PC-9 (cell line): ENCODE data around the gene METTL9. TPM values are rescaled to one million over a fixed set of nuclear protein-coding genes. Genes with fewer than 3 reads are reported as not detected.
"Not testable (repeated sequence)": the region's sequence is repeated elsewhere in the genome, so short reads cannot be mapped to it uniquely, and the experiment has no call there.

ENCODE experiments used
- BruUV-seq: library from RNA; stranded (reverse); fragments of 400-500 nt; replicated peaks from 2 replicates; lab custom pipeline; 2021; lab: Mats Ljungman, UMichigan
- CTCF ChIA-PET: fragments of 300-600 bp; sonication (Branson Sonifier 250); formaldehyde crosslinking; loops from one replicate; lab custom pipeline; 2022; ENCODE audit warnings: antibody characterized with exemption; lab: Charles Lee
- POLR2A ChIA-PET: fragments of 300-600 bp; sonication (Branson Sonifier 250); formaldehyde crosslinking; loops from one replicate; lab custom pipeline; 2022; ENCODE audit warnings: antibody characterized with exemption; ENCODE audit not compliant: unreplicated experiment; lab: Charles Lee
- DNase-seq, 2 experiments: peaks; one replicate each; pipeline versions ENCODE4 v3.0.0 to v3.0.0-alpha.2; 2015 to 2022; ENCODE audit warnings: mixed read lengths in 1 of 2
- H2AFZ ChIP-seq: fragments of 200-600 bp; sonication (generic); 2 replicates; pipeline ENCODE4 v1.8.1; 2017; ENCODE audit warnings: antibody characterized with exemption
- H3F3A ChIP-seq: fragments of 200-600 bp; sonication (generic); 2 replicates; pipeline ENCODE4 v1.8.1; 2017; ENCODE audit warnings: antibody characterized with exemption, mild to moderate bottlenecking, low read depth; ENCODE audit not compliant: insufficient read depth
- H3K27ac ChIP-seq: fragments of 200-600 bp; sonication (generic); 2 replicates; pipeline ENCODE4 v1.6.1; 2016; ENCODE audit warnings: mixed run types
- H3K27me3 ChIP-seq: fragments of 200-600 bp; sonication (generic); 2 replicates; pipeline ENCODE4 v1.6.1; 2016; ENCODE audit warnings: low read depth, mixed run types; ENCODE audit not compliant: insufficient read depth
- H3K36me3 ChIP-seq: fragments of 200-600 bp; sonication (generic); 2 replicates; pipeline ENCODE4 v1.6.1; 2016; ENCODE audit warnings: low read depth, mixed run types
- H3K4me1 ChIP-seq: fragments of 200-600 bp; sonication (generic); replicated peaks from 2 replicates; pipeline ENCODE4 v1.6.1; 2016; ENCODE audit warnings: mixed run types; ENCODE audit not compliant: insufficient read depth
- H3K4me2 ChIP-seq: fragments of 200-600 bp; sonication (generic); 2 replicates; pipeline ENCODE4 v1.6.1; 2017; ENCODE audit warnings: mixed run types
- H3K4me3 ChIP-seq: fragments of 200-600 bp; sonication (generic); 2 replicates; pipeline ENCODE4 v1.6.1; 2016; ENCODE audit warnings: mixed run types
- H3K79me2 ChIP-seq: fragments of 200-600 bp; sonication (generic); 2 replicates; pipeline ENCODE4 v1.6.1; 2017; ENCODE audit warnings: low read depth, mixed run types
- H3K9me2 ChIP-seq: fragments of 200-600 bp; sonication (generic); 2 replicates; pipeline ENCODE4 v1.8.1; 2017; ENCODE audit warnings: mild to moderate bottlenecking; ENCODE audit not compliant: insufficient read depth
- H3K9me3 ChIP-seq: fragments of 200-600 bp; sonication (generic); 2 replicates; pipeline ENCODE4 v1.8.1; 2016; ENCODE audit warnings: low read depth; ENCODE audit not compliant: insufficient read depth
- H4K20me1 ChIP-seq: fragments of 200-600 bp; sonication (generic); 2 replicates; pipeline ENCODE4 v1.8.1; 2017; ENCODE audit not compliant: insufficient read depth
- EZH2 ChIP-seq: fragments of 200-600 bp; sonication (generic); IDR thresholded peaks from 2 replicates; pipeline ENCODE4 v1.8.0; 2017; ENCODE audit warnings: antibody characterized with exemption, low read depth
- intact Hi-C: fragments of 100-400 bp; cut with micrococcal nuclease; formaldehyde crosslinking; loops from one replicate; pipeline ENCODE4 v1.10.0; 2022; ENCODE audit not compliant: unreplicated experiment
- total RNA-seq: library from RNA; stranded (reverse); gene quantifications from 2 replicates; pipeline ENCODE4 v1.2.3, GENCODE V29; 2021
- TF ChIP-seq, protein P1 (sequence below): fragments of 200-600 bp; sonication (generic); conservative IDR thresholded peaks from 2 replicates; pipeline ENCODE4 v1.6.1; 2017; ENCODE audit warnings: mixed run types, antibody characterized with exemption, mild to moderate bottlenecking, moderate library complexity

The METTL9 gene
- total RNA-seq, 1 experiment from 2014 or later = 136 TPM

DNA sequence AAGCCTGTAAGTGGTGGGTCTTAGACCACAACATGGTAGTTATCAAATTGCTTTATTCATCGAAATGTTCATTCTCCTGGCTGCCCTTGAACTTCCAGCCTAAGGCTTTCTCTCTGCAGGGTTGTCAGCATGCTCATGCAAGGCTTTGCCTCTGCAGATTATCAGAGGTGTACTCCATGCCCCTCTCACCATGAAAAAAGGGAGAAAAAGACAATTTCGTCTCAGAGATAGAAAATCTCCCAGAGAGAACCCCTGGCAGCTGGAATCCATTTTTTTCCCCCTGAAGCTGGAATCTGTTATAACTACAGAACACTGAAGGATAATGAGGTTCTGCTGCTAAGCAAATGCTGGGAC is 33.9 kb upstream of the METTL9 start:
- Histone ChIP-seq H3K9me3 (no peaks in the 10 kb centered on the region), H4K20me1 (no peaks in the 10 kb centered on the region), H3K36me3 (no peaks in the 10 kb centered on the region), H3K9me2 (no peaks in the 10 kb centered on the region), H3K27me3 (no peaks in the 10 kb centered on the region), H3F3A (no peaks in the 10 kb centered on the region), H3K4me3 (no peak overlapping the region), H3K27ac (no peak overlapping the region), H3K4me1 (peaks cover 8% of the 10 kb centered on the region; the same call in 1 of the 2 replicates), H3K4me2 (no peak overlapping the region), H2AFZ (no peak overlapping the region), H3K79me2 (no peaks in the 10 kb centered on the region)
- intact Hi-C loops = loop anchor here (10.0 kb wide), 3 partner anchors 261 to 779 kb away; no protein-coding TSS in a partner anchor
- ChIA-PET POLR2A (interaction anchor here (0.8 kb wide), 1 partner anchor 200 kb away, joined by 4 read pairs; no protein-coding TSS in a partner anchor), CTCF (no interaction called here)
- TF ChIP-seq, protein P1, sequence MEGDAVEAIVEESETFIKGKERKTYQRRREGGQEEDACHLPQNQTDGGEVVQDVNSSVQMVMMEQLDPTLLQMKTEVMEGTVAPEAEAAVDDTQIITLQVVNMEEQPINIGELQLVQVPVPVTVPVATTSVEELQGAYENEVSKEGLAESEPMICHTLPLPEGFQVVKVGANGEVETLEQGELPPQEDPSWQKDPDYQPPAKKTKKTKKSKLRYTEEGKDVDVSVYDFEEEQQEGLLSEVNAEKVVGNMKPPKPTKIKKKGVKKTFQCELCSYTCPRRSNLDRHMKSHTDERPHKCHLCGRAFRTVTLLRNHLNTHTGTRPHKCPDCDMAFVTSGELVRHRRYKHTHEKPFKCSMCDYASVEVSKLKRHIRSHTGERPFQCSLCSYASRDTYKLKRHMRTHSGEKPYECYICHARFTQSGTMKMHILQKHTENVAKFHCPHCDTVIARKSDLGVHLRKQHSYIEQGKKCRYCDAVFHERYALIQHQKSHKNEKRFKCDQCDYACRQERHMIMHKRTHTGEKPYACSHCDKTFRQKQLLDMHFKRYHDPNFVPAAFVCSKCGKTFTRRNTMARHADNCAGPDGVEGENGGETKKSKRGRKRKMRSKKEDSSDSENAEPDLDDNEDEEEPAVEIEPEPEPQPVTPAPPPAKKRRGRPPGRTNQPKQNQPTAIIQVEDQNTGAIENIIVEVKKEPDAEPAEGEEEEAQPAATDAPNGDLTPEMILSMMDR = no peak
- no peak for TF ChIP-seq EZH2
- no peak for DNase-seq
- no TSS peak for BruUV-seq

DNA sequence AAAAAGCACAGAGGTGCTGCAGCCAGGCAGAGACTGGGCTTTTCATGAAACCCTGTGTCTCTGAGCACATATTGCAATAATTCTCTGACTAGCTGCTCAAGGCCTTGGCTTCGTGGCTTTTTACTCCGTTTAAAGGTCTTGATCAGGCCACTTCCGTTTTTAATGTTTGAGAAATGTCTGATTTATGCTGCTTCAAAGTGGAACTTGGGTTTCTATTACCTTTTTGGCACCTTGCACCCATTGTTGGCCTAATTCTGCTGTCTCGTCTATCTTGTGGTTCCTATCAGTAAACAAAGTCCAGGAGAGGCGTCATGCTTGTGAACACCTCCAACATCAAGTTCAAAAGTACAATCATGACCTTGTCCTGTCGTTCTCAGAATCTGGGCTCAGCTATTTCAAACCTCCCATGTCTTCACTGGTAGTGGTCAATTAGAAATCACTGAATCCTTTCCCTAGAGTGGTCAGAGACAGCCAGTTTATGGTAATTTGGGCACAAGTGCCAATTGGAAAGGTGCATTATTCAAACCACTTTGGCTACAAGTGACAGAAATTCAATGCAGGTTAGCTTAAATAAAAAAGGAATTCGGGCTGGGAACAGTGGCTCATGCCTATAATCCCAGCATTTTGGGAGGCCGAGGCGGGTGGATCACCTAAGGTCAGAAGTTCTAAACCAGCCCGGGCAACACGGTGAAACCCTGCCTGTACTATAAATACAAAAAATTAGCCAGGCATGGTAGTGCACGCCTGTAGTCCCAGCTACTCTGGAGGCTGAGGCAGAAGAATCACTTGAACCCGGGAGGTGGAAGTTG is 33.3 kb upstream of the METTL9 start:
- H3F3A ChIP-seq = no peaks in the 10 kb centered on the region
- ChIA-PET POLR2A (interaction anchor here (0.8 kb wide), 1 partner anchor 199 kb away, joined by 4 read pairs; no protein-coding TSS in a partner anchor), CTCF (no interaction called here)
- BruUV-seq = no TSS peak
- no peak overlapping the region for H3K27ac ChIP-seq
- no peaks in the 10 kb centered on the region for H3K36me3 ChIP-seq
- no peaks in the 10 kb centered on the region for H3K9me3 ChIP-seq
- no peak overlapping the region for H2AFZ ChIP-seq
- H3K9me2 ChIP-seq = no peaks in the 10 kb centered on the region
- H3K27me3 ChIP-seq = no peaks in the 10 kb centered on the region
- peaks cover 8% of the 10 kb centered on the region; the same call in 1 of the 2 replicates for H3K4me1 ChIP-seq
- no peak for DNase-seq
- intact Hi-C loops = loop anchor here (10.0 kb wide), 3 partner anchors 261 to 779 kb away; no protein-coding TSS in a partner anchor
- H3K4me3 ChIP-seq = no peak overlapping the region
- TF ChIP-seq EZH2 = no peak
- TF ChIP-seq, protein P1 = no peak
- no peaks in the 10 kb centered on the region for H4K20me1 ChIP-seq
- H3K79me2 ChIP-seq = no peaks in the 10 kb centered on the region
- H3K4me2 ChIP-seq = no peak overlapping the region

DNA sequence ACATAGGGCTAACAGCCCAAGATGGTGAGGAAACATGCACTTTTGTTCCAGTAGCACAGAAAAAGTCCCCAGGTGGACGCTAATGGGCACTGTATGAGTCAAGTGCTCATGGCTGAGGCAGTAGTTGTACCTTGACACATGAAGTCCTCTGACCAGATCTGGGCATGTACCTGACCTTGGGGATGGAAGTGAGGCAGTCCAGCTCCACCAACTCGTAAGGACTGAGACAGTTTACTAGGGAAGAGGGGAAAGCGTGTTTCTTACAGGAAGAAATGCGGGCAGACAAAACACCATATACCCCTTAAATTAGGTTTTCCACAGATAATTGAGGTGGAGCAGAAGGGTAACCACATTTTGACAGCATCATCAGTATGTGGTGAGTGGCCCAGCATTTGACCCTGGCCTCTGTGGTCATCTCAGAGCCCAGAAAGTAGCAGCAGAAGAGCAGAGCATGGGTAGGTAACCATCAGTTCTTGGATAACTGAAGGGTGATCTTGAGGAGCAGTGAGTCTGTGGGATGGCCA is 32.4 kb upstream of the METTL9 start:
- CTCF ChIA-PET = no interaction called here
- no peak overlapping the region for H2AFZ ChIP-seq
- POLR2A ChIA-PET = no interaction called here

DNA sequence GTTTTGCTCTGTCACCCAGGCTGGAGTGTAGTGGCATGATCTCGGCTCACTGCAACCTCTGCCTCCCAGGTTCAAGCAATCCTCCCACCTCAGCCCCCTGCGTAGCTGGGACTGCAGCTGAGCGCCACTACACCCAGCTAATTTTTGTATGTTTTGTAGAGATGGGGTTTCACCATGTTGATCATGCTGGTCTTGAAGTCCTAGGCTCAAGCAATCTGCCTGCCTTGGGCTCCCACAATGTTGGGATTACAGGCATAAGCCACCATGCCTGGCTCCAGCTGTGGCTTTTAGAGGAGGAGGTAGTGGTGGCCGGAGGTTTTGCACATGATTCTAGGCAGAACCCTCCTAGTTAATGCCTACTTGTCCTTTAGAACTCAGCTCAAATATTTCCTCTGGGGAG is 31.9 kb upstream of the METTL9 start:
- H3K27ac ChIP-seq, H3K36me3 ChIP-seq, H3K79me2 ChIP-seq, H3K4me1 ChIP-seq, H2AFZ ChIP-seq, BruUV-seq, H3K4me2 ChIP-seq, H3F3A ChIP-seq, H3K9me2 ChIP-seq, CTCF ChIA-PET, H4K20me1 ChIP-seq, H3K4me3 ChIP-seq, DNase-seq, H3K27me3 ChIP-seq, H3K9me3 ChIP-seq: not testable (repeated sequence)
- POLR2A ChIA-PET = interaction anchor here (0.5 to 0.6 kb wide), 2 partner anchors 1062 to 1067 kb away, joined by 3 read pairs; no protein-coding TSS in a partner anchor
- intact Hi-C loops = loop anchor here (10.0 kb wide), 3 partner anchors 263 to 777 kb away; no protein-coding TSS in a partner anchor

More for the DNA sequence above, 32.4 kb upstream of the METTL9 start:
- no peak for TF ChIP-seq EZH2
- TF ChIP-seq, protein P1 = no peak
- intact Hi-C loops = loop anchor here (10.0 kb wide), 3 partner anchors 262 to 778 kb away; no protein-coding TSS in a partner anchor
- Histone ChIP-seq H3K27me3 (no peaks in the 10 kb centered on the region), H3K4me3 (no peak overlapping the region), H3K36me3 (no peaks in the 10 kb centered on the region), H3F3A (no peaks in the 10 kb centered on the region), H3K9me3 (no peaks in the 10 kb centered on the region), H3K27ac (no peak overlapping the region), H3K79me2 (no peaks in the 10 kb centered on the region), H3K4me1 (peaks cover 8% of the 10 kb centered on the region; the same call in 1 of the 2 replicates), H3K4me2 (no peak overlapping the region), H3K9me2 (no peaks in the 10 kb centered on the region), H4K20me1 (no peaks in the 10 kb centered on the region)
- no peak for DNase-seq
- no TSS peak for BruUV-seq
